LNCaP clone FGC (cell line): ENCODE results near the gene CLEC4M.

Experiments used
- DNase-seq: peaks from one replicate; pipeline ENCODE4 v3.0.0-alpha.2; 2011; ENCODE audit warnings: low read depth
- H3K4me3 ChIP-seq: 2 replicates; pipeline ENCODE4 v1.5.1; 2011; ENCODE audit warnings: mild to moderate bottlenecking, low read depth, low read length, control low read depth
- TF ChIP-seq, protein P1 (sequence below): IDR thresholded peaks from 2 replicates; pipeline ENCODE4 v1.5.1; 2012; ENCODE audit warnings: mild to moderate bottlenecking; ENCODE audit not compliant: control insufficient read depth, insufficient read depth; ENCODE audit errors: extremely low read depth

CLEC4M gene

GRCh38 chr19:7772752-7773291 is 9.8 kb downstream of the CLEC4M start:
- H3K4me3 ChIP-seq: no peak overlapping the region
- no peak for DNase-seq
- TF ChIP-seq, protein P1, sequence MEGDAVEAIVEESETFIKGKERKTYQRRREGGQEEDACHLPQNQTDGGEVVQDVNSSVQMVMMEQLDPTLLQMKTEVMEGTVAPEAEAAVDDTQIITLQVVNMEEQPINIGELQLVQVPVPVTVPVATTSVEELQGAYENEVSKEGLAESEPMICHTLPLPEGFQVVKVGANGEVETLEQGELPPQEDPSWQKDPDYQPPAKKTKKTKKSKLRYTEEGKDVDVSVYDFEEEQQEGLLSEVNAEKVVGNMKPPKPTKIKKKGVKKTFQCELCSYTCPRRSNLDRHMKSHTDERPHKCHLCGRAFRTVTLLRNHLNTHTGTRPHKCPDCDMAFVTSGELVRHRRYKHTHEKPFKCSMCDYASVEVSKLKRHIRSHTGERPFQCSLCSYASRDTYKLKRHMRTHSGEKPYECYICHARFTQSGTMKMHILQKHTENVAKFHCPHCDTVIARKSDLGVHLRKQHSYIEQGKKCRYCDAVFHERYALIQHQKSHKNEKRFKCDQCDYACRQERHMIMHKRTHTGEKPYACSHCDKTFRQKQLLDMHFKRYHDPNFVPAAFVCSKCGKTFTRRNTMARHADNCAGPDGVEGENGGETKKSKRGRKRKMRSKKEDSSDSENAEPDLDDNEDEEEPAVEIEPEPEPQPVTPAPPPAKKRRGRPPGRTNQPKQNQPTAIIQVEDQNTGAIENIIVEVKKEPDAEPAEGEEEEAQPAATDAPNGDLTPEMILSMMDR: no peak

- peak; percentile 8 for DNase-seq
- no peak overlapping the region for H3K4me3 ChIP-seq
- TF ChIP-seq, protein P1: no peak
These were observed 10.8 kb downstream of the CLEC4M start for GRCh38 chr19:7773841-7774240.

DNA sequence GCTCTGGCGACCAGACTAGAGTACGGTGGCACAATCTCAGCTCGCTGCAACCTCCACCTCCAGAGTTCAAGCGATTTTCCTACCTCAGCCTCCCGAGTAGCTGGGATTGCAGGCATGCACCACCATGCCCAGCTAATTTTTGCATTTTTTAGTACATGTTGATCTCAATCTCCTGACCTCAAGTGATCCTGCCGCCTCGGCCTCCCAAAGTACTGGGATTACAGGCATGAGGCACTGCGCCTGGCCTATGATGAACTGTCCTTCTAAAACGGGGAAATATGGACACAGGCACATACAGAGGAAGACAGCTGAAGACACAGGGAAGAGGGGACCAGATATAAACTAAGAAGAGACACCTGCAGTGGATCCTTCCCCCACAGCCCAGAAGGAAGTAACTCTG is 12.7 kb downstream of the CLEC4M start:
- no peak for DNase-seq
- TF ChIP-seq, protein P1: no peak
- no peak overlapping the region for H3K4me3 ChIP-seq

GRCh38 chr19:7778081-7778480 is 15.0 kb downstream of the CLEC4M start:
- no peak overlapping the region for H3K4me3 ChIP-seq
- TF ChIP-seq, protein P1: no peak
- no peak for DNase-seq

DNA sequence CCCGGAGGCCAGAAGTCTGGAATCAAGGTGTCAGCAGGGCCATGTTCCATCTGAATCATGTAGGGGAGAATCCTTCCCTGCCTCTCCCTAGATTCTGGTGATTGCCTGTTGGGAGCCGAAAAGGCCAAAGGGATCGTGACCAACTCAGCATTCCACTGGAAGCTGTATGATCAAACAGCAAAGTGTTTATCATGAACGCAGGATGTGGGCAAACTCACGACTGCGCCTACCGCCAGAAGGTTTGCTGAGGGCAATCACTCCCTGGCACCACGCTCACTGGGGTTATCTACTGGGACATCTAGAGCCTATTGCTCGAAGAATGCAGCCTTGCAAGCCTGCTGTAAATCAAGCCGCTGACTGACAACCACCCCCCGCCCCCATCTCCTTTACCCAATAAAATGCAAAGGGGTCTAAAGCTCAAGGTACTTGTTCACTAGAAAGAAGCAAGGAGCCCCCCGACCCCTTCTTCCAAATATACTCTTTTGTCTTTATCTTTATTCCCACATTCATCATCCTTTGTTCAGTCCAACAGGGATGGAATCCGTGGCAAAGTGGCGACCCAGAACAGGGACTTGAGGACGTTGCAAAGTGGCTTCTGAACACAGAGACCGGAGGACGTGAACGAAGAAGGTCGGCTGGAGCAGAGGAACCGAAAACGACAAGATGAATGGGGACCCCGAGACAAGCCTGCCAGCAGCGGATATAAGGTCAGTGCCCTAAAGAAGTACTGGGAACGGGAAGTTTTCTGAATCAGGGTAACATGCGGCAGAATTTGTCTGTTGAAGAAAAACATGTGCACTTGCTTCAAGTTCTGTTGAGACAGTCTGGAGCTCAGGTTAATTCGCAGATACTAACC is 16.8 kb downstream of the CLEC4M start:
- no peak overlapping the region for H3K4me3 ChIP-seq
- DNase-seq: no peak
- TF ChIP-seq, protein P1: no peak

DNA sequence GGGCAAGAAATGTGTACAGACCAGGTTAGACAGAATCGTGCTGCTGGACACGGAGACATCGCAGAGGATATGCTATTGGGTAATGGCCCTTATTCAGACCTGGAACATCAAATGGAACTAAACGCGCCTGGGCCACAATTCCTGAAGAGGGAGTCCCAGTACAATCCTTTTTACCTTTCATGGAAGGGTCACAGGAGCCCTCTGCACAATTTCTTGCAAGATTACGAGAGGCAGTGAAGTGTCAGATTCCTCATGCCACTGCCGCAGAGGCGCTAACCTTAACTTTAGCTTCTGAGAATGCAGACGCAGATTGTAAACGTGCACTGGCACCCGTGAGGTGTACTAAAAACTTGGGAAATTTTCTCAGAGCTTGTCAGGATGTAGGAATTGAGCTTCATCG is 18.1 kb downstream of the CLEC4M start:
- no peak overlapping the region for H3K4me3 ChIP-seq
- TF ChIP-seq, protein P1: no peak
- no peak for DNase-seq
